ENCODE measurements around the gene CHMP3.

- TF ChIP-seq, protein P1, sequence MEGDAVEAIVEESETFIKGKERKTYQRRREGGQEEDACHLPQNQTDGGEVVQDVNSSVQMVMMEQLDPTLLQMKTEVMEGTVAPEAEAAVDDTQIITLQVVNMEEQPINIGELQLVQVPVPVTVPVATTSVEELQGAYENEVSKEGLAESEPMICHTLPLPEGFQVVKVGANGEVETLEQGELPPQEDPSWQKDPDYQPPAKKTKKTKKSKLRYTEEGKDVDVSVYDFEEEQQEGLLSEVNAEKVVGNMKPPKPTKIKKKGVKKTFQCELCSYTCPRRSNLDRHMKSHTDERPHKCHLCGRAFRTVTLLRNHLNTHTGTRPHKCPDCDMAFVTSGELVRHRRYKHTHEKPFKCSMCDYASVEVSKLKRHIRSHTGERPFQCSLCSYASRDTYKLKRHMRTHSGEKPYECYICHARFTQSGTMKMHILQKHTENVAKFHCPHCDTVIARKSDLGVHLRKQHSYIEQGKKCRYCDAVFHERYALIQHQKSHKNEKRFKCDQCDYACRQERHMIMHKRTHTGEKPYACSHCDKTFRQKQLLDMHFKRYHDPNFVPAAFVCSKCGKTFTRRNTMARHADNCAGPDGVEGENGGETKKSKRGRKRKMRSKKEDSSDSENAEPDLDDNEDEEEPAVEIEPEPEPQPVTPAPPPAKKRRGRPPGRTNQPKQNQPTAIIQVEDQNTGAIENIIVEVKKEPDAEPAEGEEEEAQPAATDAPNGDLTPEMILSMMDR (IDR thresholded peaks at IDR 0.05; ENCODE audit: borderline replicate concordance, extremely low read depth, low read length, poor library complexity, severe bottlenecking) = no peak
- no peak for TF ChIP-seq EZH2 (IDR thresholded peaks at IDR 0.05; ENCODE audit: borderline replicate concordance, low read depth, low read length, severe bottlenecking)
Observed at GRCh38 chr2:86464652-86465051, 98.6 kb downstream of the CHMP3 start.
